ENCODE results near the gene CASTOR1.
A peak's percentile ranks its signal among the peaks of the same experiment; 100 is the strongest.

The CASTOR1 gene

DNA sequence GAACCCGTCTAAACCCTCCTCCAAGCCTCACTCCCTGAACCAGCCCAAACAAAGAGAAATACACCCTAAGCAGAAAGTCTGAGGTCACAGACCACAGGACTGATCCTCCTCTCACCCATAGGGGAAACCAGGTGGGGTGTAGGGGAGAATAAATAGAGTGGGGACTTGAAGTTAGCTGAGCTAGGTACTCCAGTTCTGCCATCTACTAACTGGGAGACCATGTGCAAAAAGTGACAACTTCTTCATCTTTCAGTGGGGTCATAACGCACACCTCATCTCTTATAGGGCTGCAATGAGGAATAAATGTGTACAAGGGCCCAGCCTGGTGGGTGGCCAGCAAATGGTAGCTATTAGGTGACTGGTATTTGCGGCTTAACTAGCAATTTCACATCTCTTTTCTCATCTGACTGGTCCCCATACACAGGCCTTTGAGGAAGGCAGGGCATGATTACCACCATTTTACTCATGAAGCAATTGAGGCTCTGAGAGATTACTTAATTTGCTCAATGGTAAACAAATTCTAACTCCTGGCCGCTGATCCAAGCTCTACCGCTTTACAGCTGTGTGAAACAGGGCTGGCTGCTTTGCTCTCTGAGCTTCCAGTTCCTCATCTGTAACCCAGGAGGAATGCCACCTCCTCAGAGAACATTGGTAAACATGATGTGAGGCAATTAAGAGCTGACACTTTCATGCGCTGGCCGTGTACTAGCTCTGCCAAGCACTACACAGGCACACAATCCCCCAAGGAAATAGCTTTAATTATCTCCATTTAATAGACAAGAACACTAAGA is 20.8 kb upstream of the CASTOR1 start:
- Mint-ChIP-seq H3K36me3 (peaks cover 22% of the 10 kb centered on the region), H3K27ac (peak overlapping the region; percentile 74), H3K9me3 (no peaks in the 10 kb centered on the region), H3K4me3 (peak overlapping the region; percentile 9), H3K4me1 (peaks cover 97% of the 10 kb centered on the region), H3K27me3 (no peaks in the 10 kb centered on the region)
- peak; percentile 80 for ATAC-seq

DNA sequence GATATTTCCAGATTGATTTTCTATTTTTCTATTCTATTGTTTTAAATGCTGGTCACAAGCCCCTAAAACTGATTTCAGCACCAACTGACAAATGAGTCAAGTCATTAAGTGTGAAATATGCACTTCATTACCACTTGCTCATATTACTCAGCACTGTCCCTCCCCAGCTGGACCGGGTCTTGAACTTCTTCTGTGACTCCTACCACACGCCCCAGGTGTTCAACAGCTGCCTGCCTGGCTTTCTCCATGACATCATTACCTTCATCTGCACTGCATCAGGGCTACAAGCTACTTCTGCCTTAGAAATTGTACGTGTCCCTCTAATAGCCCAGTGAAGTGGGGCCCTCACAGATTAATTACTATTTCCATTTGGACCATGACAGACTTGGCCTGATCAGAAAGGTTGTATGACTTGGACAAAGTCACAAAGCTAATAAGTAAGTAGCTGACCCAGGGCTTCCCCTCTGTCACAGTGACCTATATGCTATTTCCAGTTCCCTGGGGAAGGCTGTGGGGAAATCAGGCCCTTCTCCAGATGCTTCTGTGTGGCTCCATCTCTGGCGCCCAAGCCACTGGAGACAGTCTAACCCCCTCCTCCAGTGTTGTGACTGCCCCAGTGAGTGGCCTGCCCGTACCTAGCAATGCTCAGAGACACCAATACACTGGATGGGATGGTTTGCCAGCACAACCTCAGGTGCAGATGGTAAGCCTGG is 19.4 kb upstream of the CASTOR1 start:
- peak; percentile 56 for ATAC-seq
- Mint-ChIP-seq H3K27ac (peak overlapping the region; percentile 74), H3K9me3 (no peaks in the 10 kb centered on the region), H3K4me3 (peak overlapping the region; percentile 10), H3K27me3 (no peaks in the 10 kb centered on the region), H3K36me3 (peaks cover 19% of the 10 kb centered on the region), H3K4me1 (peaks cover 97% of the 10 kb centered on the region)

DNA sequence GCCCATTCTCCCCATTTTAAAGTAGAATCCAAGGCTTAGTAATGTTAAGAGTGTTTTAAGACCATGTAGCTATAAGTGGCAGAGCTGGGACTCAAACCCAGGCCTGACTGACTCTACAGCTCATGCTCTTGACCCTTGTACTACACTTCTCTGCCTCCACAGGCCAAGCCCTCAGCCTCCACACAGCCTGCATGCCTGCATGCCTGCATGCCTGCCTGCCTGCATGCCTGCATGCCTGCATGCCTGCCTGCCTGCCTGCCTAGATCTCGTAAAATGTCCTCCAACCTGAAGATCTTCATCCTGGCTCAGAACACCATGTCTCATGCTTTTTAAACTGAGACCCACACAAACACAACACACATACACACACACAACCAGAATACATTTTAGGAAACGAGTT is 18.8 kb upstream of the CASTOR1 start:
- no peaks in the 10 kb centered on the region for H3K27me3 Mint-ChIP-seq
- H3K4me3 Mint-ChIP-seq = peak overlapping the region; percentile 2
- H3K27ac Mint-ChIP-seq = peak overlapping the region; percentile 74
- peaks cover 23% of the 10 kb centered on the region for H3K36me3 Mint-ChIP-seq
- no peak for ATAC-seq
- H3K9me3 Mint-ChIP-seq = no peaks in the 10 kb centered on the region
- H3K4me1 Mint-ChIP-seq = peaks cover 100% of the 10 kb centered on the region

DNA sequence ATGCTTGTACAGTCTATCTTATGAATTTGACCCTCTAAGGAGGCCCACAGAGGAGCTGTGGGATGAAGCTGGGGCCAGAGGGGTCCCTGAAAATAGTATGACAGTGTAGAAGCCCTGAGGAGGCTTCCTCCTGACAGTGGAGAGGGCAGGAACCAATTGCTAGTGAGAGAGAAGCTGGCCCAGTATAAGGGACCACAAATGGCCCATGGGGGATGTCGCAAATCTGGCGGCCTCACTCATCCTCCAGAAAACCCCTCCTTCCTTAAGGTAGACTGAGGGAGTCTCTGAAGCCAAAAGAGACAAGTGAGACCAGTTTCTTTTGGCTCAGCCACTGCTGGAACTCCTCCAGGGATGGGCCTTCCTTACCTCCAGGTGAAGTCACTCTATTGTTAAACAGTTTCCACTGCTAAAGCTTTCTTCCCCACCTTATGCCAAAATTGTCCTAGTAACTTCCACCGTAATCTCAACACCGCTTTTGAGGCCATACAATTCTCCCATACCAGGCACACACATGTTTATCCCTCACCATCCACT is 17.8 kb upstream of the CASTOR1 start:
- no peak for ATAC-seq
- Mint-ChIP-seq H3K36me3 (peaks cover 23% of the 10 kb centered on the region), H3K27me3 (no peaks in the 10 kb centered on the region), H3K4me3 (peak overlapping the region; percentile 35), H3K4me1 (peaks cover 100% of the 10 kb centered on the region), H3K9me3 (no peaks in the 10 kb centered on the region), H3K27ac (peak overlapping the region; percentile 74)

DNA sequence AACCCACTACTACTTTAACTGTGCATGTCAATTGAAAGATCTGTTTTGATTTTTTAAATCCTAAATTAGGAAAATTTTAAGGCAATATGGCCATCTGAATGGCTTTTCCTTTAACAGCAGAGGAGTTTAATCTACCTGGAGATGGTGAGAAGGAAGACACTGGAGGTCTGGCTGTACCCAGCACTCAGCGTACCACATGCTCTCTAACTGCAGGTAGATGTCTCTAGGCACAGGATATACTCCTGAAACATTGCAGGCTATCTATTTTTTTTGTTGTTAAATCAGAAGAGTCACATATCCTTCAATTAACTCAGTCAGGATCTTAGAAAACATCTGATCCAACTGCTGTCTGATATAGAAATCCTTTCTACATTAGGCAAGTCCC is 17.3 kb upstream of the CASTOR1 start:
- peaks cover 22% of the 10 kb centered on the region for H3K36me3 Mint-ChIP-seq
- no peaks in the 10 kb centered on the region for H3K9me3 Mint-ChIP-seq
- H3K27me3 Mint-ChIP-seq = no peaks in the 10 kb centered on the region
- peak overlapping the region; percentile 74 for H3K27ac Mint-ChIP-seq
- peaks cover 100% of the 10 kb centered on the region for H3K4me1 Mint-ChIP-seq
- no peak for ATAC-seq
- peak overlapping the region; percentile 35 for H3K4me3 Mint-ChIP-seq

DNA sequence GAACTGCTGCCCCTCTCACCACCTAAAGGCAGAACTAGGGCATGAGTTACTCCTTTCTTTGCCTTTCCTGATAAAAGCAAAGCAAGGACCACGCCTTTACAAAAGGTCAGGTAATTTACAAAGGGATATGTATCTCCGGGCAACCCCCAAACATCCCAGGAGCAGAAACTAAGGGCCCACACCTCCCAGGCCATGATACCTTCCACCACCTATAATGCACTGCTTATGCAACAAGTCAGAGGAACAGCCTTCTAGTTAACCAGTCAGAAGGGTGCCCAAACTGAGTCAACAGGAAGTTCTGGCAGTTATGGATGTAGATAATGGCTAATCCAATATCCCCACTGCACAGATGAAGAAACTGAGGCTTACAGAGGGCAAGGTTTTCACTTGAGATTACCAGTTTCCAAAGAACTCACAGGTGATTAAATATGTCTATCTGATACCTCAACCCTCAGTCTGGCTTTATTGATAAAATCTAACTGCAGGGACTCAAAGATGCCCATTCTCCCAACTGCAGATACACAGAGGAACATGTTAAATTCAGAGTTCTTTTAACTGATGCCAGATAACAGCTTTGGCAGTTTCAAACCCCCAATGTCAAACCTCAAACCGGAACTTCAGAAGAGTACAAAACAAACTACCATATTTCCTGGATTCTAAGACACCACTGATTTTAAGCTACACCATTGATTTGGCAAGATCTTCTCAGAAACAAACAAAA is 16.8 kb upstream of the CASTOR1 start:
- Mint-ChIP-seq H3K27me3 (no peaks in the 10 kb centered on the region), H3K4me1 (peaks cover 100% of the 10 kb centered on the region), H3K36me3 (peaks cover 27% of the 10 kb centered on the region), H3K27ac (peak overlapping the region; percentile 74), H3K4me3 (peak overlapping the region; percentile 44), H3K9me3 (no peaks in the 10 kb centered on the region)
- no peak for ATAC-seq

DNA sequence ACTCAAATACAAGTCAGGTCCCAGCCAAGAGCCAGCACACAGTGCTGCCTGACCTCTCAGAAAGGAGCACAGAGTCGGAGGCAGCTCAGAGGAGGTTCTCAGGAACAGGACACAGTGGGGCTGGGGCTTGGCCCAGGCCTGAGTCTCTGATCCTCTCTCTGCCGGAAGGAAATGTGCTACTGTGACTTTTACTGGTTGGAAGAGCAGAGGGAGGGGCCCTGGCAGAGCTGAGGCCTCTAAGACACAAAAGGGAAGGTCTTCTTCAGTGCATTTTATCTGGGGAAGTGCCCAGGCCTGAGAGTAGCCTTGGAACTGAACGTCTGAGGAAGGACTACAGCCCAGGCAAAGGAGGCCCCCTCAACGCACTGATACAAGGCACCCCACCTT is 16.2 kb upstream of the CASTOR1 start:
- H3K36me3 Mint-ChIP-seq = peaks cover 27% of the 10 kb centered on the region
- no peaks in the 10 kb centered on the region for H3K27me3 Mint-ChIP-seq
- peak; percentile 83 for ATAC-seq
- H3K9me3 Mint-ChIP-seq = no peaks in the 10 kb centered on the region
- H3K27ac Mint-ChIP-seq = peak overlapping the region; percentile 74
- peaks cover 98% of the 10 kb centered on the region for H3K4me1 Mint-ChIP-seq
- peak overlapping the region; percentile 44 for H3K4me3 Mint-ChIP-seq

GRCh38 chr22:30304495-30305244 is 15.4 kb upstream of the CASTOR1 start:
- Mint-ChIP-seq H3K4me1 (peaks cover 90% of the 10 kb centered on the region), H3K36me3 (peaks cover 27% of the 10 kb centered on the region), H3K27me3 (no peaks in the 10 kb centered on the region), H3K27ac (peak overlapping the region; percentile 74), H3K9me3 (no peaks in the 10 kb centered on the region), H3K4me3 (peak overlapping the region; percentile 44)
- ATAC-seq = peak; percentile 82

GRCh38 chr22:30302810-30303138 is 13.5 kb upstream of the CASTOR1 start:
- ATAC-seq = no peak
- H3K36me3 Mint-ChIP-seq = peaks cover 39% of the 10 kb centered on the region
- H3K27me3 Mint-ChIP-seq = no peaks in the 10 kb centered on the region
- H3K27ac Mint-ChIP-seq = peak overlapping the region; percentile 74
- H3K4me3 Mint-ChIP-seq = peak overlapping the region; percentile 22
- peaks cover 85% of the 10 kb centered on the region for H3K4me1 Mint-ChIP-seq
- H3K9me3 Mint-ChIP-seq = no peaks in the 10 kb centered on the region

DNA sequence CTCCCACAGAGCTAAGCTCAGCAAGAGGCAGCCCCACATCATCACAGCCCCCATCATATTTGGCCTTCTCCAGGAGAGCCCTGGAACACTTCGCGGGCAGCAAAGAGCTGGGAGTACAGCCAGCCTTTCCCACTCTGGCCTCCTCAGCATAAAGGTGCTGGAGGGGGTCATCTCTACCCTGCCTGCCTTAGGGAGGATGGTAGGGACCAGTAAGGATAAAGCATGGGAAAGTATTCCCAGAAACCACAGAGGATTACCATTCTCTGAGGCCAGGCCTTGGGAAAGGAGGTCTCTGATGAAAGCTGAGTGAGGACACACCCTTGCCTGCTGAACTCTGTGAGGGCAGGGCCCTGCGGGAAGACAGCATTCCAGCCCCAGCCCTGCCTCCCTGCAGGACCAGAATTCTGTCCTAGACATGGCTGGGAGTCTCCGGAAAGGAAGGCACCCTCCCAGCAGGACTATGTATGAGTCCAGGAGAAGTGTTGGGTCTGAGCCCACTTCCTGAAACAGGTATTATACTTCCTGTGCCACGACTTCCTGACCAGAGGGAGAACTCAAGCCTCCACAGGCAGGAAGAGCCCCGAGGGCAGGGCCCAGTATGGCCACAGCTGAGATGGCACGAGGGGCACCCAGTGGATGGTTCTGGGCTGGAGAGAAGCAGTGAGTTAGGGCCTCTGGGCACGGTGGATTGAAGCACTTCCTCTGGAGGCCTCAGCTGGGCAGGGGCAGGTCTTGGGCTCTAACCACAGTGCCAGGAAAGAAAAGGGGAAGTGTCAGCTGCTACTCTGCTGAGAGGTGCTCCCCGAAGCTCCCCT is 12.9 kb upstream of the CASTOR1 start:
- ATAC-seq = peak; percentile 59
- peaks cover 45% of the 10 kb centered on the region for H3K36me3 Mint-ChIP-seq
- peak overlapping the region; percentile 22 for H3K4me3 Mint-ChIP-seq
- no peaks in the 10 kb centered on the region for H3K27me3 Mint-ChIP-seq
- H3K4me1 Mint-ChIP-seq = peaks cover 85% of the 10 kb centered on the region
- no peaks in the 10 kb centered on the region for H3K9me3 Mint-ChIP-seq
- peak overlapping the region; percentile 74 for H3K27ac Mint-ChIP-seq

DNA sequence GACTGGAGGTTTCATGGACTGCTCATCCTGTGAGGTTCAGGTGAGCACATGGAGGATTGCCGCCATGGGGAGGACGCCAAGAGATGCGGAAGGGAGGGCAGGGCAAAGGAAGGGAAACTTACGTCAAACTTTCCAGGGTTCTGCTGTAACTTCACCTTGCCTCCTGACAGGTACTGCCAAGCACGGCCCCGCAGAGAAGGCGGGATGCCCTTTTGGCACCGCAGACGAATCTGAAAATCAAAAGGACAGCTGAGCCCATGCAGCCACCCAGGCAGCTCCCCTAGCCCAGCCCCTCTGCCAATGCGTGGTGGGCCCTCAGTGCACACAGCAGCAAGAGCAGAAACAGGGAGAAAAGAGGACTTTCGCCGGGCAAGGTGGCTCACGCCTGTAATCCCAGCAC is 10.0 kb upstream of the CASTOR1 start:
- Mint-ChIP-seq H3K36me3 (peaks cover 69% of the 10 kb centered on the region), H3K9me3 (no peaks in the 10 kb centered on the region), H3K27ac (peak overlapping the region; percentile 60), H3K27me3 (no peaks in the 10 kb centered on the region), H3K4me3 (no peak overlapping the region), H3K4me1 (peaks cover 62% of the 10 kb centered on the region)
- no peak for ATAC-seq

- peaks cover 51% of the 10 kb centered on the region for H3K4me1 Mint-ChIP-seq
- no peaks in the 10 kb centered on the region for H3K27me3 Mint-ChIP-seq
- H3K27ac Mint-ChIP-seq = peak overlapping the region; percentile 60
These were observed 8.8 kb upstream of the CASTOR1 start for GRCh38 chr22:30297991-30298701.

DNA sequence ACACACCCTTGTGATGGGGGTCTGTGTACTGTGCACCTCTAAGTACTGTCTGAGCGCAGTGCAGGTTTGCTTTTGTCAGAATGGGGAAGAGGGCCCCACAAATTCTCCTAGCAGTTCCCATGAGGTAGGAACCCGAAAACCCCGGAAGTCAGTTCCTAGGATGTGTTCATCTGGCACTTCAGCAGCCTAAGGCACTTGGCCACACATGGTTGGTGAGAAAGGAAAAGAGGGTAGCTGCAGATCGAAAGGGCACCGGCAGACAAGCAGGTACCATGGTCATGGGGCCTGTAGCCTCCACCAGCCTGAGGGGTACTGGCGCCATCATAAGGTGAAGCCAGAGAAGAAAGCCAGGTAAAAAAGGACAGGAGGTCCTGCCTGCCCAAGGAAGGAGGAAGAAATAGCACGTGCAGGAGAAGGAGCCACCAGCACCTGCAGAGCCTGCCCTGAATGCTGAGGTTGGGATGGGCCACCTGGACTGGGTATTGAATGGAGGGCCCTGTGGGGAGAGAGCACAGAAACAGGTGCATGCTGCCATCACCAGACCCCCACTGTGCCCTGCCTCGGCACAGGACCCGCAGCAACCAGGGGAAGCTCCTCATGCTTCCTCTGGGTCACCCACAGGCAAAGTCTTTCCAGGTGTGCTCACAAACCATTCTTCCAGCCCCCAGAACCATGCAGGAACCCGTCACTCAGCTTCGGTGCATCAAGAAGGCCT is 8.1 kb upstream of the CASTOR1 start:
- H3K9me3 Mint-ChIP-seq = no peaks in the 10 kb centered on the region
- peak overlapping the region; percentile 60 for H3K27ac Mint-ChIP-seq
- no peaks in the 10 kb centered on the region for H3K27me3 Mint-ChIP-seq
- H3K36me3 Mint-ChIP-seq = peaks cover 73% of the 10 kb centered on the region
- H3K4me1 Mint-ChIP-seq = peaks cover 44% of the 10 kb centered on the region
- H3K4me3 Mint-ChIP-seq = no peak overlapping the region
- no peak for ATAC-seq

More at GRCh38 chr22:30297991-30298701, 8.8 kb upstream of the CASTOR1 start:
- no peak for ATAC-seq
- Mint-ChIP-seq H3K36me3 (peaks cover 75% of the 10 kb centered on the region), H3K4me3 (no peak overlapping the region), H3K9me3 (no peaks in the 10 kb centered on the region)
